ENCODE data around the gene MFAP1.
A peak's percentile ranks its signal among the peaks of the same experiment; 100 is the strongest.
"Not testable (repeated sequence)": the region's sequence is repeated elsewhere in the genome, so short reads cannot be mapped to it uniquely, and the experiment has no call there.

The MFAP1 gene

GRCh38 chr15:43821505-43821904 is 3.0 kb downstream of the MFAP1 start:
- no peak for DNase-seq (ENCODE audit: low read depth)

- DNase-seq (ENCODE audit: low read depth), result not testable (repeated sequence)
Observed at GRCh38 chr15:43815064-43815463, 9.4 kb downstream of the MFAP1 start.

GRCh38 chr15:43808960-43809678 is 15.4 kb downstream of the MFAP1 start:
- no peak for DNase-seq (ENCODE audit: low read depth)

- no peak for DNase-seq (ENCODE audit: low read depth)
Observed at GRCh38 chr15:43808435-43808950, 16.0 kb downstream of the MFAP1 start.

- DNase-seq (ENCODE audit: low read depth), result not testable (repeated sequence)
Observed at GRCh38 chr15:43802676-43803075, 21.8 kb downstream of the MFAP1 start.

- peak; percentile 75 for DNase-seq (ENCODE audit: low read depth)
Observed at GRCh38 chr15:43800286-43801141, 24.0 kb downstream of the MFAP1 start, which contains the start of gene HYPK. Gene HYPK, plus strand, starts transcription at chr15:43800599. Its CDS starts 24 bp downstream, at chr15:43800623.

GRCh38 chr15:43799945-43800285 is 24.6 kb downstream of the MFAP1 start, which contains the start of gene SERINC4:
Gene SERINC4, minus strand, starts transcription at chr15:43800220. Its CDS starts 234 bp downstream, at chr15:43799986.
- no peak for DNase-seq (ENCODE audit: low read depth)

- DNase-seq (ENCODE audit: low read depth), result no peak
Observed at GRCh38 chr15:43799209-43799944, 25.1 kb downstream of the MFAP1 start.

GRCh38 chr15:43796566-43796965 is 27.9 kb downstream of the MFAP1 start:
- no peak for DNase-seq (ENCODE audit: low read depth)

GRCh38 chr15:43795997-43796396 is 28.5 kb downstream of the MFAP1 start:
- no peak for DNase-seq (ENCODE audit: low read depth)

GRCh38 chr15:43795197-43795596 is 29.3 kb downstream of the MFAP1 start:
- DNase-seq (ENCODE audit: low read depth), result no peak

GRCh38 chr15:43794269-43795037 is 30.0 kb downstream of the MFAP1 start:
- DNase-seq (ENCODE audit: low read depth), result no peak

GRCh38 chr15:43793647-43794046 is 30.8 kb downstream of the MFAP1 start:
- no peak for DNase-seq (ENCODE audit: low read depth)

GRCh38 chr15:43792761-43793476 is 31.6 kb downstream of the MFAP1 start:
- no peak for DNase-seq (ENCODE audit: low read depth)

- DNase-seq (ENCODE audit: low read depth), result peak; percentile 99
Observed at GRCh38 chr15:43791993-43792760, 32.3 kb downstream of the MFAP1 start, which contains the start of gene SERF2. Gene SERF2, plus strand, starts transcription at chr15:43792320. Its CDS starts 57 bp downstream, at chr15:43792377.

GRCh38 chr15:43789409-43789808 is 35.1 kb downstream of the MFAP1 start:
- no peak for DNase-seq (ENCODE audit: low read depth)

GRCh38 chr15:43779016-43779415 is 45.5 kb downstream of the MFAP1 start:
- no peak for DNase-seq (ENCODE audit: low read depth)

GRCh38 chr15:43777267-43777914 is 47.1 kb downstream of the MFAP1 start:
- DNase-seq (ENCODE audit: low read depth), result peak; percentile 65

GRCh38 chr15:43776718-43777266 is 47.7 kb downstream of the MFAP1 start, which contains the start of gene ELL3:
Gene ELL3, minus strand, starts transcription at chr15:43776966. Its CDS starts 65 bp downstream, at chr15:43776901.
- DNase-seq (ENCODE audit: low read depth), result peak; percentile 44

Data from stimulated activated CD8-positive, alpha-beta memory T cell treated with anti-CD3 and anti-CD28 coated beads, Interleukin-7, amount 100 ng/mL, for 24 hours (primary cell).